WTC11 (cell line): ENCODE results near the gene PHOSPHO1.

Experiments
- ATF1 ChIP-seq: sonication (generic); formaldehyde crosslinking; IDR thresholded peaks from 2 replicates; pipeline ENCODE4 v1.8.1; 2023; ENCODE audit warnings: mild to moderate bottlenecking, moderate library complexity, missing genetic modification reagents
- CREM ChIP-seq: sonication (generic); formaldehyde crosslinking; IDR thresholded peaks from 2 replicates; pipeline ENCODE4 v1.8.1; 2022; ENCODE audit warnings: mild to moderate bottlenecking, missing genetic modification reagents, moderate library complexity
- CTCF ChIP-seq: fragments of 200-600 bp; IDR thresholded peaks from 2 replicates; pipeline ENCODE4 v1.8.0; 2022; ENCODE audit warnings: antibody characterized with exemption
- ETV6 ChIP-seq: sonication (generic); formaldehyde crosslinking; IDR thresholded peaks from 2 replicates; pipeline ENCODE4 v1.8.1; 2022; ENCODE audit warnings: mild to moderate bottlenecking, missing genetic modification reagents
- KAT7 ChIP-seq: sonication (generic); formaldehyde crosslinking; IDR thresholded peaks from 2 replicates; pipeline ENCODE4 v1.8.1; 2023; ENCODE audit warnings: missing genetic modification reagents, mild to moderate bottlenecking, borderline replicate concordance
- MAX ChIP-seq: sonication (generic); formaldehyde crosslinking; IDR thresholded peaks from 2 replicates; pipeline ENCODE4 v1.8.0; 2022; ENCODE audit warnings: mild to moderate bottlenecking, missing genetic modification reagents
- NR1H2 ChIP-seq: sonication (generic); formaldehyde crosslinking; IDR thresholded peaks from 2 replicates; pipeline ENCODE4 v1.9.0; 2021; ENCODE audit warnings: mild to moderate bottlenecking, moderate library complexity, missing genetic modification reagents
- ZNF416 ChIP-seq: fragments of 250-450 bp; sonication (Bioruptor Pico); IDR thresholded peaks from 2 replicates; pipeline ENCODE4 v1.9.0; 2021; ENCODE audit warnings: mild to moderate bottlenecking, inconsistent platforms
- TF ChIP-seq, protein P1 (sequence below): sonication (generic); formaldehyde crosslinking; IDR thresholded peaks from 2 replicates; pipeline ENCODE4 v1.8.1; 2023; ENCODE audit warnings: mild to moderate bottlenecking, missing genetic modification reagents, moderate library complexity
- TF ChIP-seq, protein P2 (sequence below): sonication (generic); formaldehyde crosslinking; IDR thresholded peaks from 2 replicates; pipeline ENCODE4 v1.8.1; 2023; ENCODE audit warnings: mild to moderate bottlenecking, missing genetic modification reagents

- TF ChIP-seq CTCF: no peak
- no peak for TF ChIP-seq ATF1 (CRISPR knock-in tag)
- TF ChIP-seq, protein P1, sequence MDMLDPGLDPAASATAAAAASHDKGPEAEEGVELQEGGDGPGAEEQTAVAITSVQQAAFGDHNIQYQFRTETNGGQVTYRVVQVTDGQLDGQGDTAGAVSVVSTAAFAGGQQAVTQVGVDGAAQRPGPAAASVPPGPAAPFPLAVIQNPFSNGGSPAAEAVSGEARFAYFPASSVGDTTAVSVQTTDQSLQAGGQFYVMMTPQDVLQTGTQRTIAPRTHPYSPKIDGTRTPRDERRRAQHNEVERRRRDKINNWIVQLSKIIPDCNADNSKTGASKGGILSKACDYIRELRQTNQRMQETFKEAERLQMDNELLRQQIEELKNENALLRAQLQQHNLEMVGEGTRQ (CRISPR knock-in tag): no peak
- TF ChIP-seq NR1H2 (CRISPR knock-in tag): no peak
- TF ChIP-seq ETV6 (CRISPR knock-in tag): no peak
- no peak for TF ChIP-seq ZNF416 (CRISPR knock-in tag)
- TF ChIP-seq, protein P2, sequence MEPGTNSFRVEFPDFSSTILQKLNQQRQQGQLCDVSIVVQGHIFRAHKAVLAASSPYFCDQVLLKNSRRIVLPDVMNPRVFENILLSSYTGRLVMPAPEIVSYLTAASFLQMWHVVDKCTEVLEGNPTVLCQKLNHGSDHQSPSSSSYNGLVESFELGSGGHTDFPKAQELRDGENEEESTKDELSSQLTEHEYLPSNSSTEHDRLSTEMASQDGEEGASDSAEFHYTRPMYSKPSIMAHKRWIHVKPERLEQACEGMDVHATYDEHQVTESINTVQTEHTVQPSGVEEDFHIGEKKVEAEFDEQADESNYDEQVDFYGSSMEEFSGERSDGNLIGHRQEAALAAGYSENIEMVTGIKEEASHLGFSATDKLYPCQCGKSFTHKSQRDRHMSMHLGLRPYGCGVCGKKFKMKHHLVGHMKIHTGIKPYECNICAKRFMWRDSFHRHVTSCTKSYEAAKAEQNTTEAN (CRISPR knock-in tag): no peak
- TF ChIP-seq CREM (CRISPR knock-in tag): no peak
- no peak for TF ChIP-seq KAT7 (CRISPR knock-in tag)
- no peak for TF ChIP-seq MAX (CRISPR knock-in tag)
These were observed 1.3 kb downstream of the PHOSPHO1 start for GRCh38 chr17:49229076-49229804.
